Measurements from ENCODE around the gene CARMIL1.
A peak's percentile ranks its signal among the peaks of the same experiment; 100 is the strongest.

The CARMIL1 gene

GRCh38 chr6:25484900-25485299, 205.7 kb downstream of the CARMIL1 start:
- DNase-seq: no peak

- DNase-seq: no peak
These were observed 206.8 kb downstream of the CARMIL1 start for GRCh38 chr6:25485821-25486534.

GRCh38 chr6:25486550-25486949, 207.4 kb downstream of the CARMIL1 start:
- DNase-seq: no peak

- no peak for DNase-seq
These were observed 207.8 kb downstream of the CARMIL1 start for GRCh38 chr6:25487012-25487411.

GRCh38 chr6:25488156-25488555, 209.0 kb downstream of the CARMIL1 start:
- no peak for DNase-seq

- no peak for DNase-seq
These were observed 210.2 kb downstream of the CARMIL1 start for GRCh38 chr6:25489399-25489798.

GRCh38 chr6:25490018-25490801, 211.0 kb downstream of the CARMIL1 start:
- DNase-seq: peak; percentile 62 to 69

- no peak for DNase-seq
These were observed 213.8 kb downstream of the CARMIL1 start for GRCh38 chr6:25492951-25493350.

- DNase-seq: no peak
These were observed 215.3 kb downstream of the CARMIL1 start for GRCh38 chr6:25494469-25494868.

- DNase-seq: no peak
These were observed 218.3 kb downstream of the CARMIL1 start for GRCh38 chr6:25497383-25498040.

- DNase-seq: no peak
These were observed 219.3 kb downstream of the CARMIL1 start for GRCh38 chr6:25498505-25498904.

GRCh38 chr6:25499615-25500235, 220.6 kb downstream of the CARMIL1 start:
- no peak for DNase-seq

- no peak for DNase-seq
These were observed 224.5 kb downstream of the CARMIL1 start for GRCh38 chr6:25503686-25504085.

- no peak for DNase-seq
These were observed 225.5 kb downstream of the CARMIL1 start for GRCh38 chr6:25504661-25505060.

- DNase-seq: no peak
These were observed 226.8 kb downstream of the CARMIL1 start for GRCh38 chr6:25506020-25506419.

GRCh38 chr6:25508051-25508450, 228.9 kb downstream of the CARMIL1 start:
- no peak for DNase-seq

- DNase-seq: no peak
These were observed 232.2 kb downstream of the CARMIL1 start for GRCh38 chr6:25511376-25511775.

- DNase-seq: no peak
These were observed 233.4 kb downstream of the CARMIL1 start for GRCh38 chr6:25512560-25512959.

GRCh38 chr6:25519856-25520255, 240.7 kb downstream of the CARMIL1 start:
- DNase-seq: no peak

- no peak for DNase-seq
These were observed 245.4 kb downstream of the CARMIL1 start for GRCh38 chr6:25524542-25524941.

- DNase-seq: no peak
These were observed 245.9 kb downstream of the CARMIL1 start for GRCh38 chr6:25525078-25525477.

- no peak for DNase-seq
These were observed 255.9 kb downstream of the CARMIL1 start for GRCh38 chr6:25534942-25535631.

All from activated CD4-positive, alpha-beta T cell treated with anti-CD3 and anti-CD28 coated beads, Interleukin-2, amount 50 U/mL, for 48 hours (primary cell).